ENCODE measurements around the gene COL4A2.

Gene COL4A2

DNA sequence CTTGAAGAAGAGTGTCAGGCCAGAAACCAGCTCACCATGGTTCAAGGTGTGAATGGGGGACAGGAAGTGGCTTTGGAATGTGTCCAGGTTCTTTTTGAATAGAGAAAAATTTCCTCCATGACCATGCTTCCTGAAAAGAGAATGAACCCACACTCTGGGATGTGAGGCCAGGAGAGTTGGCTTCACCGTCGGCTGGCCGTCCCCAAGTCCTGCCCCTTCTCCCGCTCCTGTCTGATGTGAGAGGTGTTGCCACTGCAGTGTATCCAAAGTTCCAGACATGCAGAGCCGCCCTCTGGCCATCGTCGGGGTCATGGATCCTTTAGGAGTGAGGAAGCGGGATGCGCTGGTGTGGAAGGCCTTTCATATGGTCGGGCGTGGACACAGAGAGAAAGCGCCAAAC, 101.2 kb downstream of the COL4A2 start:
- POLR2A ChIA-PET = no interaction called here
- H3K4me3 ChIP-seq (ENCODE audit: low read depth, low read length) = no peak overlapping the region
- DNase-seq (ENCODE audit: low read depth, low spot score) = no peak
- TF ChIP-seq, protein P1, sequence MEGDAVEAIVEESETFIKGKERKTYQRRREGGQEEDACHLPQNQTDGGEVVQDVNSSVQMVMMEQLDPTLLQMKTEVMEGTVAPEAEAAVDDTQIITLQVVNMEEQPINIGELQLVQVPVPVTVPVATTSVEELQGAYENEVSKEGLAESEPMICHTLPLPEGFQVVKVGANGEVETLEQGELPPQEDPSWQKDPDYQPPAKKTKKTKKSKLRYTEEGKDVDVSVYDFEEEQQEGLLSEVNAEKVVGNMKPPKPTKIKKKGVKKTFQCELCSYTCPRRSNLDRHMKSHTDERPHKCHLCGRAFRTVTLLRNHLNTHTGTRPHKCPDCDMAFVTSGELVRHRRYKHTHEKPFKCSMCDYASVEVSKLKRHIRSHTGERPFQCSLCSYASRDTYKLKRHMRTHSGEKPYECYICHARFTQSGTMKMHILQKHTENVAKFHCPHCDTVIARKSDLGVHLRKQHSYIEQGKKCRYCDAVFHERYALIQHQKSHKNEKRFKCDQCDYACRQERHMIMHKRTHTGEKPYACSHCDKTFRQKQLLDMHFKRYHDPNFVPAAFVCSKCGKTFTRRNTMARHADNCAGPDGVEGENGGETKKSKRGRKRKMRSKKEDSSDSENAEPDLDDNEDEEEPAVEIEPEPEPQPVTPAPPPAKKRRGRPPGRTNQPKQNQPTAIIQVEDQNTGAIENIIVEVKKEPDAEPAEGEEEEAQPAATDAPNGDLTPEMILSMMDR (IDR thresholded peaks at IDR 0.05; ENCODE audit: insufficient read depth, low read length, missing control alignments) = no peak
- CTCF ChIA-PET = interaction anchor here (1.3 kb wide), 1 partner anchor 77 kb away, joined by 3 read pairs; no protein-coding TSS in a partner anchor

DNA sequence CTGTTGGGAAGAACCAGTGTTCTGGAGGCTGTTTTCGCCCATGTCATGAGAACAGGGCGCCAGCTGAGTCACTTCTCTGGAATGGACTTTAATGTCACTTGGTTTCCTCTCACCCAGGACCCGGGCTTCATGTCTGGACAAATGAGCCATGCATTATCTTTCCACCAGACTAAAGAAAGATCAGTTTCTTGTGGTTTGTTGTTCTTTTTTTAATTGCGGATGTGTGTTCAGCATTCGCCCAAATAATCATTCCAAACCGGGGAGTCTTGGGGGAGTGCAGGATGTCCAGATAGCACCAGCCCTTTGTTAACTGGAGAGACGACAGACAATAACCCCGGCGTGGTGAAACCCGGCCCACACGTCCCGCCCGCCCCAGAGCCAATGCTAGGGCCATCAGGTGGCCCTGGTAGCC, 102.5 kb downstream of the COL4A2 start:
- POLR2A ChIA-PET = no interaction called here
- TF ChIP-seq, protein P1 (IDR thresholded peaks at IDR 0.05; ENCODE audit: insufficient read depth, low read length, missing control alignments) = no peak
- no peak overlapping the region for H3K4me3 ChIP-seq (ENCODE audit: low read depth, low read length)
- no peak for DNase-seq (ENCODE audit: low read depth, low spot score)
- CTCF ChIA-PET = interaction anchor here (1.0 to 3.6 kb wide), 9 partner anchors 9 to 188 kb away, joined by 3 to 44 read pairs (median 5); partner anchors contain the start of genes COL4A1 and COL4A2

DNA sequence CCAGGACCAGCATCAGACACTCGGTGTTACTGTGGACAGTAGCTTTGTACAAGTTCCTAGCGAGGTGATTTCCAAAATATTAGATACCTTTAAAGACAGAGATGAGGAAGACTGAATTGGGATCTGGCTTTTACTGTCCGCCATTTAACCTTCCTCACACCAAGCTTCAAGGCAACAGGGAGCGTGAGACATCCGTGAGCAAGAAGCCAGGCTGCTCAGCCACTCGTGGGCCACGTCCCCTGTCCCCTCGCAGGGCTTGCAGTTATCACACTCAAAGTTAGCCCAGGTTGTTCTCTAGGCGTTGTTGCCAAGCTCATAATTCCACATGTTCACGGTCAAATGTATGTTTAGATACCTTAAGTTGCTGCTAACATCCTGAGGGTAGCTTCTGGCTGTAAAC, 102.9 kb downstream of the COL4A2 start:
- H3K4me3 ChIP-seq (ENCODE audit: low read depth, low read length) = no peak overlapping the region
- TF ChIP-seq, protein P1 (IDR thresholded peaks at IDR 0.05; ENCODE audit: insufficient read depth, low read length, missing control alignments) = no peak
- ChIA-PET CTCF (interaction anchor here (1.0 to 3.6 kb wide), 11 partner anchors 9 to 1449 kb away, joined by 3 to 44 read pairs (median 4); partner anchors contain the start of genes COL4A1 and COL4A2), POLR2A (no interaction called here)
- no peak for DNase-seq (ENCODE audit: low read depth, low spot score)

DNA sequence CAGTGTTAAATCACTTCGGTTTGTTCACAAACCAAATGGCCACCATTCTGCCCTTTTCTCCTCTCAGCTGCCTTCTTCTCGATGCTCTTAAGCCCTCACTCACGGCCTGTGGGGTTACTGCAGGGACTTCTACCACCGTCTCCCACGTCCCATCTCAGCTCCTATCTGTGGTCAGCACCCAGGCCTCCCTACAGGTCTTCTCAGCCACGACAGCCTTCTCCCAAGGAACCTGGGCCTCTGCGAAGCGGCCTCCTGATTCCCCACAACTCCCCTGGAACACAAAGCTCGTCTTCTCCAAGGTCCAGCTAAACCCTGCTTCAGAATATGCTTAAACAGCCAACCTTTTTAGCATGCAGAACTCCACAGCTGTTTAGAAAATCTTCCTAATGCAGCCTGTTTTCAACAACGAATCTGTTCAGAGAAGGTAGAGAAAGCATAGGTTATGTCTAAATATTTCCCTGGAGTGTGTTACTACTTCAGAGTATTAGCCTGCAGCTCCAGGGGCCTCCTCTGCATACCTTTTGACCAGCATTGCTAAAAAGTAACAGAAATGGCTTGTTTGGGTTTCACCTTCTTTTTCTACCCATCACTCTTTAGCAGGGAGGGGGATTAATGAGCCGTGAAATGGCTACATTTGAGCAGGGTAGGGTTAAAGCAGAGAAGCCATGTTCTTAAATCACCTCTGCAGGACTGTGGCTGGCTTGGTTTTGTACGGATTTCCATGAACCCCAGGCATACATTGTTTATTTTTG, 104.0 kb downstream of the COL4A2 start:
- ChIA-PET CTCF (interaction anchor here (0.7 to 3.6 kb wide), 19 partner anchors 9 to 1450 kb away, joined by 3 to 44 read pairs (median 4); partner anchors contain the start of genes COL4A1 and COL4A2), POLR2A (interaction anchor here (1.3 kb wide), 2 partner anchors 88 to 102 kb away, joined by 6 to 7 read pairs; no protein-coding TSS in a partner anchor)
- no peak for DNase-seq (ENCODE audit: low read depth, low spot score)
- H3K4me3 ChIP-seq (ENCODE audit: low read depth, low read length) = no peak overlapping the region
- TF ChIP-seq, protein P1 (IDR thresholded peaks at IDR 0.05; ENCODE audit: insufficient read depth, low read length, missing control alignments) = no peak

DNA sequence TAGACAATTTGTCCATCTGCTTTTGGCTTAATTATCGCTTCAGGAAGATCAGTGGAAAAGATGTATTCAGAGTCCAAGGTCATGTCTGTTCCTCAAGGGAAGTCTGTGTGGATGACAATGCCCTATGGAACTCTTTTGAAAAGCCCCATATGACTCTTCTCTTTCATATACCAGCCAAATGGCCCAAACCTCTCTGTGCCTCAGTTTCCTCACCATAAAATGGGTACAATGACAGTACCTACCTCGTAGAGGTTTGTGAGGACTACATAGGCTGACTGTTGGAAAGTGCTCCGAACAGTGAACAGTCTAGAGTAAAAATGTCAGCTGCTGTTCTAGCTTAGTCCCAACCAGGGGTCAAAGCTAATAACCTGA, 104.6 kb downstream of the COL4A2 start:
- POLR2A ChIA-PET = interaction anchor here (0.7 to 1.3 kb wide), 4 partner anchors 23 to 103 kb away, joined by 3 to 7 read pairs (median 4); no protein-coding TSS in a partner anchor
- TF ChIP-seq, protein P1 (IDR thresholded peaks at IDR 0.05; ENCODE audit: insufficient read depth, low read length, missing control alignments) = no peak
- no peak for DNase-seq (ENCODE audit: low read depth, low spot score)
- CTCF ChIA-PET = interaction anchor here (0.8 to 3.6 kb wide), 23 partner anchors 8 to 190 kb away, joined by 3 to 44 read pairs (median 5); partner anchors contain the start of genes COL4A1 and COL4A2
- H3K4me3 ChIP-seq (ENCODE audit: low read depth, low read length) = no peak overlapping the region

Measured in AG04449 (cell line).